VCaP (cell line): ENCODE data around the gene LDLRAD4.

Experiments
- H3K27ac ChIP-seq: fragments of 450-650 bp; 2 replicates; pipeline ENCODE4 v1.5.1; 2017
- TF ChIP-seq, protein P1 (sequence below): fragments of 450-650 bp; conservative IDR thresholded peaks from 2 replicates; pipeline ENCODE4 v1.5.1; 2017; ENCODE audit warnings: mild to moderate bottlenecking, moderate library complexity

The LDLRAD4 gene

DNA sequence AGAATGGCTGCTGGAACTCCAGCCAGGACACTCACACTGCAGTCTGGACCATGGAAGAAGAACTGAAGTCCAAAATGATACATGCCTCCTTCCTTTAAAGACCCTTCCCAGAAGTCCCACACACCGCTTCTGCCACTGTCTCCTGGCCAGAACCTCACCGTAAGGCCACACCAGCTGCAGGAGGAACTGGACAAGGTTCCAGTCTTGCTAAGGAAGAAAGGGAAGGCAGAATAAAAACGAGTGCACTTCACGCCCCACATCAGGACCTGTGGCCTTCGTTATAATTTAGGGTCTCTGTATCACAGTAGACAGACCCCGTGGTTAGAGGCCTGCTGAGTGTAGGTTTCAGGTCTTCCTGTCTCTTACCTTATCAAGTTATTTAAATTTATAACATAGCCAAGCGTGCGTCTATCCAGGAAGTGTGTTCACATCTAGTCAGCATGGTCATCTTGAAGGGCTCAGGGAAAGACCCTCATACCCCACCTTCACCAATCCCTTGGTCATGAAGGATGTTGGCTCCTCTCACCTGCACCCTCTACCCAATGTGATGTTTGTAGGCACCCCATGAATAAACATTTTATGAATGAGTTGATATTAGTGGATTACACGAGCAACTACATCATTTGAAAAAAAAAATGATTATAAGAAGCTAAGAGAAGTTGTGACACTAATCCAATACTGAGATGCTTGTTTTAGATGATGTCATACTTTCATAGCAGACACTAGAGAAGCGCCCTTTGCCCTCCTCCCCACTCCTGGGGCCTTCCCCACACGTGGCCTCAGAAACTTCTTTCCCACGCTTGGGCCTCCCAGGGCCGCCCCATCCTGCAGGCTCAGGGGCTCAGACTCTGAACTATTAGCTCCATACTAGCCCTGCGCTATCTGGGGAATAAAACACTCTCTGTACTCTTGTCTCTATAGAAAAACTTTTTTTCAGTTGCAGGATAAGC lies 350.2 kb downstream of the LDLRAD4 start:
- no peak overlapping the region for H3K27ac ChIP-seq
- TF ChIP-seq, protein P1, sequence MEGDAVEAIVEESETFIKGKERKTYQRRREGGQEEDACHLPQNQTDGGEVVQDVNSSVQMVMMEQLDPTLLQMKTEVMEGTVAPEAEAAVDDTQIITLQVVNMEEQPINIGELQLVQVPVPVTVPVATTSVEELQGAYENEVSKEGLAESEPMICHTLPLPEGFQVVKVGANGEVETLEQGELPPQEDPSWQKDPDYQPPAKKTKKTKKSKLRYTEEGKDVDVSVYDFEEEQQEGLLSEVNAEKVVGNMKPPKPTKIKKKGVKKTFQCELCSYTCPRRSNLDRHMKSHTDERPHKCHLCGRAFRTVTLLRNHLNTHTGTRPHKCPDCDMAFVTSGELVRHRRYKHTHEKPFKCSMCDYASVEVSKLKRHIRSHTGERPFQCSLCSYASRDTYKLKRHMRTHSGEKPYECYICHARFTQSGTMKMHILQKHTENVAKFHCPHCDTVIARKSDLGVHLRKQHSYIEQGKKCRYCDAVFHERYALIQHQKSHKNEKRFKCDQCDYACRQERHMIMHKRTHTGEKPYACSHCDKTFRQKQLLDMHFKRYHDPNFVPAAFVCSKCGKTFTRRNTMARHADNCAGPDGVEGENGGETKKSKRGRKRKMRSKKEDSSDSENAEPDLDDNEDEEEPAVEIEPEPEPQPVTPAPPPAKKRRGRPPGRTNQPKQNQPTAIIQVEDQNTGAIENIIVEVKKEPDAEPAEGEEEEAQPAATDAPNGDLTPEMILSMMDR = no peak

DNA sequence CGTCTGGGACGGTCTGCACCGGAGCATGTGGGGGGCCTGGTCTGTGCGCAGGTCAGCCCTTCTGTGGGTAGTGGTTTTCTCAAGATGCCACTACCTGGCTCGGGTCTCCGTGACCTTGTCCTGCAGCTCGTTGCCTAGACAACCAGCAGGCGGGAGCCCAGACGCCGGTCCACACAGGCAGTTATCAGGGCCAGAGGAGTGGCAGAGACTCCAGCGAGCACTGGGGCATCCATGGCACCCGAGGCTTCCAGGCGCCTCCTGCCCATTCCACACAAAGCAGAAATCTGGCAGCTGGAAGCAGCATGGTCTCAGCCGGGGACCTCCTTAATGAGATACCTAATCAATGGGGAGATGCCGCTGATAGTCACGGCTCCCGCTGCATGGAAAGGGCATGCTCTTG lies 351.7 kb downstream of the LDLRAD4 start:
- no peak overlapping the region for H3K27ac ChIP-seq
- TF ChIP-seq, protein P1 = no peak

DNA sequence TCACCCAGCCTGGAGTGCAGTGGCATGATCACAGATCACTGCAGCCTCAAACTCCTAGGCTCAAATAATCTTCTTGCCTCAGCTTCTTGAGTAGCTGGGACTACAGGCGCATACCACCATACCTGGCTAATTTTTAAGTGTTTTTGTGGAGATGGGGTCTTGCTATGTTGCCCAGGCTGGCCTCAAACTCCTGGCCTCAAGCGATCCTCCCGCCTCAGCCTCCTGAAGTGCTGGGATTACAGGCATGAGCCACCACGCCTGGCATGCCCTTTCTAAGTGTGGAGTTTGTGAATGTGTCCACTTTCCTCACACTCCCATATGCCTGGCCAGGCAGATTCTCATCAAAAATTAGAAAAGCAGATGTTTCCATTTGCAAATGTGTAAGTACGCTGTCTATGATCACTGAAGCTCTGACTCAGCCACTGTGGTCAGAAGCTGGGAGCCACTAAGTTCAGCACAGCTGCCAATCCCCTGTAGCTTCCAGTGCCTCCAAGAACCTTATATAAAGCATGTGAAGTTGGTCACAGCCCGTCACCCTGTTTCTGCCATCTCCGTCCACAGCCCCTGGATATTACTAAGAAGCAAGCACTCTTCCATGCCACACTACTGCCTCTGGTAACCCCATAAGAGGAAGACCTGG lies 352.4 kb downstream of the LDLRAD4 start:
- H3K27ac ChIP-seq = no peak overlapping the region
- TF ChIP-seq, protein P1 = no peak

DNA sequence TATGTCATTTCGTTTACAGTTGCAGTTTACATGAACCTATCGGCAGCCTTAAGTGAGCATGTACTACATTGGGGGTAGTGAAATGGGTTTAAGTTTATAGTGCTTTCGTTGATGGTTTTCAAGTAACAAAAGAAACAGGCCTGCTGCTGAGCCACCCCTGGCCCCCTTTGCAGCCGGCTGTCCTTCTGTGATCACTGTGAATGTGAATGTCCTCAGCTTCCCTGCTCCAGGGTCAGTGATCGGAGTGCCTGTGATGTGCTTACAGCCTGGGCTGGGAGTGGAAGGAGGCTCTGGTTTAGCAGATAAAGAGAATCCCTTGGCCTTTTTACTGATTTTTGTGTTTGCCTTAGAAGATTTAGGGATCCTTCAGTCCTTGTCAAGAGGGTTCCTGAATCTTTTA lies 353.6 kb downstream of the LDLRAD4 start:
- TF ChIP-seq, protein P1 = no peak
- H3K27ac ChIP-seq = no peak overlapping the region

DNA sequence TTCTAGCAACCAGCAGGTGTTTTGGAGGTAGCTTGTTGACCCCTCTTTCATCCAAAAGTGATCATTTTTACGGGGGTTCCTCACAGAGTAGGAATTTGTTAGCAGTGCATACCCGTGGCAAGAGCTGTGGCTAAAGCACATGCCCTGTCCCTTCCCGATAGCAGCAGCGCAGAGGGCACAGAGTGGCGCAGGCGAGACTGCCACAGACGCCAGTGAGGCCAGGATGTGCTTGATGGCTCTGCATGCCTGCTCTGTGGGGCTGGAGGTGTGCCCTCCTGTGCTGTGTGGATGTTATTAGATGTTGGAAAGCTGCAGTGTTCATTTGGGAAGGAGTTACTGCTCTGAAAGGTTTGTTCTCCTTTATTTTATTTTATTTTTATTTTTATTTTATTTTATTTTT lies 354.2 kb downstream of the LDLRAD4 start:
- TF ChIP-seq, protein P1 = no peak
- no peak overlapping the region for H3K27ac ChIP-seq

DNA sequence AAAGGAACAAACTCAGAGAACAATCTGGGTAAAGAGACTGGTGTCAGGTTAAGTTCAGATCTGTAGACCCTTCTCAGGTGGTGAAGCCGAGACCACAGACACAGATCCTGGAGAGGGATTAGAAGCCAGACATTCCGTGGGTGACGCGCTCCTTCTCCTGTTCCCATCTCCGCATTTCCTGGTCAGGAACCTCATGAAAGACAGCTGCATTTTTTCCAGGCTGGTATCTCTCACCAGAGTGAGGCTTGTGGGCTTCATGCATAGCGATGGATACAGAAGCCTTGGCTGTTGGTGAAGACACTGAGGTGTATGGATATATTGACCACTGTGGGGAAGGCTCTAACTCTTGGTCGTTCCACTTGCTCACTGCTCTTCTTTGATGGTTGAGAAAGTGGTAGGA lies 355.2 kb downstream of the LDLRAD4 start:
- H3K27ac ChIP-seq = no peak overlapping the region
- TF ChIP-seq, protein P1 = no peak

DNA sequence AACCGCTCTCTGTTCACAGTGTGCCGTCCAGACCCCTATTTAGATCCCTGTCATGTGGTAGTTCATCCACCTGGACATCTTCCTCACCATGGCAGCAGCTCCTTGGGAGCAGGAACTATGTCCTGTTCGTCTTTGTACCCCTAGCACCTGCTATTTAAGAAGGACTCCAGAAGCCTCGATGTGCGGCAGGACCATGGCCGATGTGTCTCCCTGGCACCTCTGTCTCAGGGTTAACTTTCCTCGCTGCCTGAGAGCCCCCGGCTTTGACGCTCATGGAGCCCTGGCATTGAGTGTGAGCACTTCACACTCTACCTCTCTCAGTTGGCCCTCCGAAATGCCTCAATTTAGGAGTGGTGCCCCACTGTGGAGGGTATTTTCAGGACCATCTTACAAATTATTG lies 355.8 kb downstream of the LDLRAD4 start:
- TF ChIP-seq, protein P1 = no peak
- H3K27ac ChIP-seq = no peak overlapping the region
